WI38 (cell line): ENCODE data around the gene SLC47A2.
"Not testable (repeated sequence)": the region's sequence is repeated elsewhere in the genome, so short reads cannot be mapped to it uniquely, and the experiment has no call there.

Experiments used
- H3K4me3 ChIP-seq: 2 replicates; pipeline ENCODE4 v1.5.1; 2011; ENCODE audit warnings: low read depth, mild to moderate bottlenecking, control low read depth, low read length
- CTCF ChIP-seq: IDR thresholded peaks from 2 replicates; pipeline ENCODE4 v1.5.1; 2012; ENCODE audit warnings: low read depth, mild to moderate bottlenecking, control low read depth, low read length

The SLC47A2 gene

DNA sequence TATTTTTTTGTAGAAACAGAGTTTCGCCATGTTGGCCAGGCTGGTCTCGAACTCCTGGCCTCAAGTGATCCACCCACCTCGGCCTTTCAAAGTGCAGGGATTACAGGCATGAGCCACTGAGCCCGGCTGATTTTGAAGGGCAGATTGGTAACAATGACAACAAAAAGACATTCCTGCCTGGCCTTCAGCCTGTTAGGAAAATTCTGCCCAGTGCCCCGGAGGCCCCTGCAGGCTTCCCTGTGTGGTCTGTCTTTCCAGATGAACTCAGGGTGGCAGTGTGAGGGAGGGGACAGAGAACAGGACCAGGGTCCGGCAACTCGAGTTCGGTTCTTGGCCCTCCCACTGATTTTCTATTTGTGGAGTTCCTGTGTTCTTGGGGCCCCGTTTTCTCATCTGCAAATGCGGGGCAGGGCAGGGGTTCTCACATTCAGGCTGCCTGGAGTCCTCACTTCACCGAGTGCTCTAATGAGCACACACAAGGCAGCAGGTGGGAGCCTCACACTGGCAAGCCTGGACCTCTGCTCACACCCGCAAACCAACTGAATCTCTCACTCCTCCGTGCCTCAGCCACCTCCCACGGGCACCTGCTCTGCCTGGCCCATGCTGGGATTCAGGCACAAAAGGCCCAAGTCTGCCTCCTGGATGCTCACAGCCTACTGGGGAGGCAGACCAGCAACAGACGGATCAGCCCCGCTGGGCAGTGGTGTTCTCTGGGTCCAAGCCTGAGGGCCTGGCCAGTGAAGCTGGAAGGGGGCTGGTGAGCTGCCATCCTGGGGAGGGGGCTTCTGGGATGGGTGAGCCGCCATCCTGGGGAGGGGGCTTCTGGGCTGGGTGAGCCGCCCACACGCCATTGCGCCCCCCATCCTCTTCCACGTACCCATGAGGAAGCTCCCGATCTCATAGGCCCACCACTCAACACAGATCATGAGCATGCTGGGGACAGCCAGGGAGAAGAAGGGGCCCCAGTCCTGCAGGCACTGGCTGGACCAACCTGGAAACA, 10.3 kb downstream of the SLC47A2 start:
- H3K4me3 ChIP-seq: no peak overlapping the region
- no peak for TF ChIP-seq CTCF

DNA sequence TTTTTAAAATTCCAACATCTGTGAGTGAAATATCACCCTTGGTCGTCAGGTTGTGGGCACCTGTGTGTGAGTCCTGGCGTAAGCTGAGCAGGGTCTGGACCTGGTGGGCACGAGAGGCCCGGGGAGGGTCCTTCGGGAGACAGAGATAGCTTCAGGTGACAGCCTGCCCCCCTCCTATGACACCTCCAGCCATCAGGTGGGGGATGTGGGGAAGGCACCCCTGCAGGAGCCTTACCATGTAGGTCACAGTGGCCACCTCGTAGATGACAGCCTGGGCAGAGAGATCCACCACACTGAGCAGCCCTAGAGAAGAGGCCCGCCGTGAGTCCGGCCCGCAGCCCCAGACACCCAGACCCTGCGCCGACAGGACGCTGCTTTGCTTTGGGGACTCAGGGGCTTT, 11.2 kb downstream of the SLC47A2 start:
- TF ChIP-seq CTCF: no peak
- no peak overlapping the region for H3K4me3 ChIP-seq

GRCh38 chr17:19703828-19704613, 12.4 kb downstream of the SLC47A2 start:
- no peak for TF ChIP-seq CTCF
- H3K4me3 ChIP-seq: no peak overlapping the region

GRCh38 chr17:19703106-19703827, 13.1 kb downstream of the SLC47A2 start:
- TF ChIP-seq CTCF: no peak
- H3K4me3 ChIP-seq: no peak overlapping the region

GRCh38 chr17:19702217-19702641, 14.2 kb downstream of the SLC47A2 start:
- TF ChIP-seq CTCF: no peak
- H3K4me3 ChIP-seq: no peak overlapping the region

DNA sequence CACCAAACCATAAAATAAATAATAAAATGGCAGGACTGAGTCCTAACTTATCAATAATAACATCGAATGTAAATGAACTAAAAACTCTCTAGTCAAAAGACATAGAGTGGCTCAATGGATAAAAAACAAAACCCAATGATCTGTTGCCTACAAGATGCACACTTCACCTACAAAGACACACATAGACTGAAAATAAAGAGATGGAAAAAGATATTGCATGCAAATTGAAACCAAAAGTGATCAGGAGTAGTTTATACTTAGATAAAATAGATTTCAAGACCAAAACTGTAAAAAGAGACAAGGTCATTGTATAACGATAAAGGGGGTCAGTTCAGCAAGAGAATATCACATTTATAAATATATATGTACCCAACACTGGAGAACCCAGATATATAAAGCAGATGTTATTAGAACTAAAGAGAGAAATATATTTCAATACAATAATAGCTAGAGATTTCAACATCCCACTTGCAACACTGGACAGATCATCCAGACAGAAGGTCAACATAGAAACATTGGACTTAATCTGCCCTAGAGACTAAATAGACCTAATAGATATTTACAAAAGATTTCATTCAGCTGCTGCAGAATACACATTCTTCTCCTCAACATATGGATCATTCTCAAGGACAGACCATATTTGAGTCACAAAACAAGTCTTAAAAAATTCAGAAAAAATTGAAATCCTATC, 29.8 kb downstream of the SLC47A2 start:
- no peak for TF ChIP-seq CTCF
- no peak overlapping the region for H3K4me3 ChIP-seq

DNA sequence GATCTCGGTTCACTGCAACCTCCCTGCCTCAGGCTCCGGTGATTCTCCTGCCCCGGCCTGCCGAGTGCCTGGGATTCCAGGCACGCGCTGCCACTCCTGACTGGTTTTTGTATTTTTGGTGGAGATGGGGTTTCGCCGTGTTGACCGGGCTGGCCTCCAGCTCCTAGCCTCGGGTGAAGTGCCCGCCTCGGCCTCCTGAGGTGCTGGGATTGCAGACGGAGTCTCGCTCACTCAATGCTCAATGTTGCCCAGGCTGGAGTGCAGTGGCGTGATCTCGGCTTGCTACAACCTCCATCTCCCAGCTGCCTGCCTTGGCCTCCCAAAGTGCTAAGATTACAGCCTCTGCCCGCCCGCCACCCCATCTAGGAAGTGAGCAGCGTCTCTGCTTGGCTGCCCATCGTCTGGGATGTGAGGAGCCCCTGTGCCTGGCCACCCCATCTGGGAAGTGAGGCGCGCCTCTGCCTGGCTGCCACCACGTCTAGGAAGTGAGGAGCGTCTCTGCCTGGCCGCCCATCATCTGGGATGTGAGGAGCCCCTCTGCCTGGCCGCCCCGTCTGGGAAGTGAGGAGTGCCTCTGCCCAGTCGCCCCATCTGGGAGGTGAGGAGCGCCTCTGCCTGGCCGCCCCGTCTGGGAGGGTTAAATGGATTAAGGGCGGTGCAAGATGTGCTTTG, 31.3 kb downstream of the SLC47A2 start:
- not testable (repeated sequence) for H3K4me3 ChIP-seq
